22Rv1 (cell line): ENCODE results near the gene CCM2.

ENCODE experiments used
- H3K27ac ChIP-seq: fragments of 450-650 bp; 2 replicates; pipeline ENCODE4 v1.5.1; 2017
- ZFX ChIP-seq: fragments of 450-650 bp; IDR thresholded peaks from 2 replicates; pipeline ENCODE4 v1.6.1; 2017; ENCODE audit warnings: antibody characterized with exemption, borderline replicate concordance
- TF ChIP-seq, protein P1 (sequence below): fragments of 450-650 bp; IDR thresholded peaks from 2 replicates; pipeline ENCODE4 v1.5.1; 2017; ENCODE audit warnings: mild to moderate bottlenecking

Gene CCM2

DNA sequence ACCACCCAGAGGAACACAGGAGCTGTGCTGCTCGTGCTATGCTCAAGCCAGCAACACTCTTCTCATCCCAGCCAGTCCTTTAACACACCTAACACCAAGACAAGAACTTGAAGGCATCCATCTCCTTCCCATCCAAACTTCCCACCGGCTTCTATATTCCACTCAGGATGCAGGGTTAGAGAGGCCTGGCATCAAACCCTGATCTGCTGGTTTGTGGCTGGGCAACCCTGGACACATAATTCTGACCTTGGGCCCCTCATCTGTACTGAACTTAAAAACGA lies 15.6 kb upstream of the CCM2 start:
- peak overlapping the region; percentile 87 for H3K27ac ChIP-seq
- no peak for TF ChIP-seq ZFX
- TF ChIP-seq, protein P1, sequence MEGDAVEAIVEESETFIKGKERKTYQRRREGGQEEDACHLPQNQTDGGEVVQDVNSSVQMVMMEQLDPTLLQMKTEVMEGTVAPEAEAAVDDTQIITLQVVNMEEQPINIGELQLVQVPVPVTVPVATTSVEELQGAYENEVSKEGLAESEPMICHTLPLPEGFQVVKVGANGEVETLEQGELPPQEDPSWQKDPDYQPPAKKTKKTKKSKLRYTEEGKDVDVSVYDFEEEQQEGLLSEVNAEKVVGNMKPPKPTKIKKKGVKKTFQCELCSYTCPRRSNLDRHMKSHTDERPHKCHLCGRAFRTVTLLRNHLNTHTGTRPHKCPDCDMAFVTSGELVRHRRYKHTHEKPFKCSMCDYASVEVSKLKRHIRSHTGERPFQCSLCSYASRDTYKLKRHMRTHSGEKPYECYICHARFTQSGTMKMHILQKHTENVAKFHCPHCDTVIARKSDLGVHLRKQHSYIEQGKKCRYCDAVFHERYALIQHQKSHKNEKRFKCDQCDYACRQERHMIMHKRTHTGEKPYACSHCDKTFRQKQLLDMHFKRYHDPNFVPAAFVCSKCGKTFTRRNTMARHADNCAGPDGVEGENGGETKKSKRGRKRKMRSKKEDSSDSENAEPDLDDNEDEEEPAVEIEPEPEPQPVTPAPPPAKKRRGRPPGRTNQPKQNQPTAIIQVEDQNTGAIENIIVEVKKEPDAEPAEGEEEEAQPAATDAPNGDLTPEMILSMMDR = no peak

DNA sequence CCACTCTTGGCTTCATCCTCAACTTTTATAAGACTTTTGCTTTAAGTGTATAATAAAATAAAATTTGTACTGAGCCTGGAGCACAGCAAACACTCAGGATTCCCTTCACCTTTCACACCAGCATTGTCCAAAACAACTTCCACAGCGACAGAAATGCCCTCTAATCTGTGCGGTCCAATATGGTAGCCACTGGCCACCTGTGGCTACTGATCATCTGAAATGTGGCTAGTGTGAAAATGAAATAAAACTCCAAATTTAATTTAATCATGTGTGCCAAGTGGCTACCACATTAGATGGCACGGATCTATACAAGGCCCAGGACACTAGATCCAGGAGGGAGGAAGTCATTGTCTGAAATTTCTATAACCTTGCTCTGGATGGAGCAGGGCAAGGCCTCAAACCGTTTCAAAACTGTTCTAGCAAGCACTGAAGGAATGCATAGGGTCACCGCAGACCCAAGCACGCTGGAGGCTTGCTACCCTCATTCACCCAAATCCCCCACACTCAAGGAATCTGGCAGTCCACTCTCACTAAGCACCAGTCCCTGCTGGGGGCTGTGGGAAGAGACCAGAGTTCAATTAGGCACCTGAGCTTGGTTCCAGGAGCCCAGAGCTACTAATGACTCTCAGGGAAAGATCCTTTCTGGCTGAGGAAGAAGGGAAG lies 14.8 kb upstream of the CCM2 start:
- peak overlapping the region; percentile 87 for H3K27ac ChIP-seq
- TF ChIP-seq ZFX = no peak

DNA sequence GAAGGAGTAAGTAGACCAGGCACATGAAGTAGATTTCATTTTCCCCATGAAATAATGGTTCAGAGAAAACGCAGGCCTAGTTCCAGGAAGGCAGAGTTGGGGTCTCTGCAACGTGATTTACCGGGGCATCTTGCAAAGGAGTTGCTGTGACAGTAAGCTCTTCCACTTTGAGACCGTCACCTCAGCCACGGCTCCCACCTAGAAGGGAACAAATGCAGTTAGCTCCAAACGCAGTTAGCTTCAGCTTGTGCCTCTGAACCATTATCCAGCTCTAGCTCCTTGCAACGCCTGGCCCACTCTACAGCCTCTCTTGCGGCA lies 14.1 kb upstream of the CCM2 start:
- no peak for TF ChIP-seq ZFX
- TF ChIP-seq, protein P1 = no peak
- peak overlapping the region; percentile 87 for H3K27ac ChIP-seq

DNA sequence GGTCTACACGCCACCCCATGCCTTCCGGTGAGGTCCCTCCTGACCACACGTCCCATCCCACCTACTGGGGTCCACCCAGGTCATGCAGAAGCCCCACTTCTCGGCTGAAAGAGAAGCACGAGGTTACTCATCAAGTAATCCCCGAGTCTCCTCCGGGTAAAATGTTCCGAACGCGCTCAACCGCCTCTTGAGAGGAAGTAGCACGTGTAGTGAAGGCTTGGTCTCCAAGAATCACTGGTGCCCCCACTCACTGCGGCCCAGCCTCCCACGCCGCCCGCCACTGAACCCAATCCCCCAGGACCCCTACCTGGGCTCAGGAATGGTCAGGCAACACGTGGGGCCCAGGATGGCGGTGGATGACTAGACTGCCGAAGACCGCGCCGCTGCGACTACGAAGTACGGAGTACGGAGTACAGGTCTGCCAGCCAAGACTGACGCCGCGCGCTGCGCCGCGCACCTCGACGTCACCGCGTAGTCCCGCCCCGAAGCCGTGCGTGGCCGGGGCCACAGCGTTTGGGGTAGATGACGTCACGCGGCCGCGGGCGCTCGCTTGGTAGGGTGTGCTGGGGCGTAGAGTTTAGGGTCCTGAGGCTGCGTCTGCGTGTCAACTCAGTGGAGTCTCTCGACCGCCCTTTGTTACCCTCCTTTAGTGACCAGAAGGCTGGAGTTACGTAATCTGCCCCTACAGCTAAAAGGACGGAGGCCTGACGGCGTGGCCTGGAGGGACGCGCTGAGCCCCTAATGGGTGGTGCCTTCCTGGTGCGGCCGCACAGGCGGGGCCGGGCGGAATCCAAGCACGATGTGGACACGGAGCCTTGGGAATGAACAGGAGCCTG lies 13.6 kb upstream of the CCM2 start:
- H3K27ac ChIP-seq = peak overlapping the region; percentile 87
- TF ChIP-seq, protein P1 = no peak
- TF ChIP-seq ZFX = no peak

GRCh38 chr7:44987457-44987856 lies 12.5 kb upstream of the CCM2 start:
- H3K27ac ChIP-seq = peak overlapping the region; percentile 87

GRCh38 chr7:44987996-44988395 lies 12.0 kb upstream of the CCM2 start:
- H3K27ac ChIP-seq = no peak overlapping the region
- TF ChIP-seq, protein P1 = no peak
- no peak for TF ChIP-seq ZFX

More at GRCh38 chr7:44987457-44987856, 12.5 kb upstream of the CCM2 start:
- TF ChIP-seq ZFX = no peak
- TF ChIP-seq, protein P1 = no peak

DNA sequence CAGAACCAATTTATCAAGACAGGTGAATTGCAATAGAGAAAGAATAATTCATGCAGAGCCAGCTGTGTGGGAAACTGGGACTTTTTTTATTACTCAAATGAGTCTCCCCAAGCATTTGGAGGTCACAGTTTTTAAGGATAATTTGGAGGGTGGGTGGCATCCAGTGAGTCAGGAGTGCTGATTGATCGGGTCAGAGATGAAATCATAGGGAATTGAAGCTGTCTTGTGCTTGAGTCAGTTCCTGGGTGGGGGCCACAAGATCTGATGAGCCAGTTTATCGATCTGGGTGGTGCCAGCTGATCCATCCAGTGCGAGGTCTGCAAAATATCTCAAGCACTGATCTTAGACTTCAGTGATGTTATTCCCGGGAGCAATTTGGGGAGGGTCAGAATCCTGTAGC lies 11.3 kb upstream of the CCM2 start:
- TF ChIP-seq, protein P1 = no peak
- no peak for TF ChIP-seq ZFX

More for the DNA sequence above, 11.3 kb upstream of the CCM2 start:
- H3K27ac ChIP-seq = no peak overlapping the region
